ENCODE results near the gene LRRC4B. TPM values are rescaled to one million over a fixed set of nuclear protein-coding genes. Genes with fewer than 3 reads are reported as not detected.

Gene LRRC4B
- total and polyA plus RNA-seq, 2 of the 13 experiments (the other 11 are each of a cell fraction or from before 2014, with no cell fraction given) = not detected

- TF ChIP-seq ZNF512B (CRISPR knock-in tag; IDR thresholded peaks at IDR 0.05; ENCODE audit: borderline replicate concordance) = no peak
- TF ChIP-seq HOXA3 (CRISPR knock-in tag; IDR thresholded peaks at IDR 0.05) = peak; percentile 100
- TF ChIP-seq ZNF280D (CRISPR knock-in tag; IDR thresholded peaks at IDR 0.05) = no peak
- no peak for TF ChIP-seq ZNF816 (CRISPR knock-in tag; IDR thresholded peaks at IDR 0.05; ENCODE audit: borderline replicate concordance)
- TF ChIP-seq, protein P1, sequence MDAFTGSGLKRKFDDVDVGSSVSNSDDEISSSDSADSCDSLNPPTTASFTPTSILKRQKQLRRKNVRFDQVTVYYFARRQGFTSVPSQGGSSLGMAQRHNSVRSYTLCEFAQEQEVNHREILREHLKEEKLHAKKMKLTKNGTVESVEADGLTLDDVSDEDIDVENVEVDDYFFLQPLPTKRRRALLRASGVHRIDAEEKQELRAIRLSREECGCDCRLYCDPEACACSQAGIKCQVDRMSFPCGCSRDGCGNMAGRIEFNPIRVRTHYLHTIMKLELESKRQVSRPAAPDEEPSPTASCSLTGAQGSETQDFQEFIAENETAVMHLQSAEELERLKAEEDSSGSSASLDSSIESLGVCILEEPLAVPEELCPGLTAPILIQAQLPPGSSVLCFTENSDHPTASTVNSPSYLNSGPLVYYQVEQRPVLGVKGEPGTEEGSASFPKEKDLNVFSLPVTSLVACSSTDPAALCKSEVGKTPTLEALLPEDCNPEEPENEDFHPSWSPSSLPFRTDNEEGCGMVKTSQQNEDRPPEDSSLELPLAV (CRISPR knock-in tag; conservative IDR thresholded peaks at IDR 0.05; ENCODE audit: low read depth) = no peak
- no peak for TF ChIP-seq ARHGAP35 (CRISPR knock-in tag; IDR thresholded peaks at IDR 0.05; ENCODE audit: borderline replicate concordance)
- TF ChIP-seq TRIM22 (IDR thresholded peaks at IDR 0.05) = no peak
- TF ChIP-seq PHF5A (CRISPR knock-in tag; IDR thresholded peaks at IDR 0.05; ENCODE audit: low read depth, unreplicated experiment) = no peak
- TF ChIP-seq TGIF2 (CRISPR knock-in tag; IDR thresholded peaks at IDR 0.05) = no peak
- no peak for TF ChIP-seq FOXO1 (CRISPR knock-in tag; IDR thresholded peaks at IDR 0.05)
- TF ChIP-seq CBX2 (IDR thresholded peaks at IDR 0.05; ENCODE audit: low read depth, low read length) = no peak
- TF ChIP-seq CBX2 (CRISPR knock-in tag; IDR thresholded peaks at IDR 0.05; ENCODE audit: low read depth) = no peak
- no peak for TF ChIP-seq ZMYM3 (CRISPR knock-in tag; IDR thresholded peaks at IDR 0.05)
- no peak for TF ChIP-seq KDM1A (CRISPR knock-in tag; IDR thresholded peaks at IDR 0.05)
- no peak for TF ChIP-seq ZNF672 (CRISPR knock-in tag; IDR thresholded peaks at IDR 0.05)
- TF ChIP-seq ZBTB38 (CRISPR knock-in tag; IDR thresholded peaks at IDR 0.05) = 0 out of 2 replicates have a peak, but pooled peaks have one; percentile 56
- 0 out of 2 replicates have a peak, but pooled peaks have one; percentile 21 for TF ChIP-seq RXRA (CRISPR knock-in tag; IDR thresholded peaks at IDR 0.05)
- no peak for TF ChIP-seq PAF1 (CRISPR knock-in tag; IDR thresholded peaks at IDR 0.05)
- no peak for TF ChIP-seq MBD4 (IDR thresholded peaks at IDR 0.05; ENCODE audit: borderline replicate concordance, low read length)
- TF ChIP-seq GMEB2 (CRISPR knock-in tag; IDR thresholded peaks at IDR 0.05; ENCODE audit: low read depth) = no peak
These were observed 57.0 kb downstream of the LRRC4B start, which contains the start of gene JOSD2 (continued) for GRCh38 chr19:50511069-50511822.

All from HepG2 (cell line).